ENCODE data around the gene ATP5F1C.
"Not testable (repeated sequence)": the region's sequence is repeated elsewhere in the genome, so short reads cannot be mapped to it uniquely, and the experiment has no call there.

Gene ATP5F1C

GRCh38 chr10:7768417-7768816 is 19.6 kb upstream of the ATP5F1C start:
- H3K27me3 ChIP-seq (ENCODE audit: low read depth, low read length) = no peaks in the 10 kb centered on the region
- H3K9me3 ChIP-seq (ENCODE audit: control insufficient read depth in 1 of 2, low read length in 2 of 2) = no peaks in the 10 kb centered on the region
- no peaks in the 10 kb centered on the region for H3K4me1 ChIP-seq (ENCODE audit: control insufficient read depth in 1 of 2, insufficient read depth in 2 of 2, low read length in 2 of 2)
- peaks cover 44 to 57% of the 10 kb centered on the region in 2 donors for H3K36me3 ChIP-seq (ENCODE audit: control insufficient read depth in 1 of 2, insufficient read depth in 2 of 2, low read length in 2 of 2)
- no peak overlapping the region for H3K27ac ChIP-seq (ENCODE audit: low read length)
- no peak overlapping the region for H3K4me3 ChIP-seq (ENCODE audit: low read depth in 1 of 2, low read length in 2 of 2)

DNA sequence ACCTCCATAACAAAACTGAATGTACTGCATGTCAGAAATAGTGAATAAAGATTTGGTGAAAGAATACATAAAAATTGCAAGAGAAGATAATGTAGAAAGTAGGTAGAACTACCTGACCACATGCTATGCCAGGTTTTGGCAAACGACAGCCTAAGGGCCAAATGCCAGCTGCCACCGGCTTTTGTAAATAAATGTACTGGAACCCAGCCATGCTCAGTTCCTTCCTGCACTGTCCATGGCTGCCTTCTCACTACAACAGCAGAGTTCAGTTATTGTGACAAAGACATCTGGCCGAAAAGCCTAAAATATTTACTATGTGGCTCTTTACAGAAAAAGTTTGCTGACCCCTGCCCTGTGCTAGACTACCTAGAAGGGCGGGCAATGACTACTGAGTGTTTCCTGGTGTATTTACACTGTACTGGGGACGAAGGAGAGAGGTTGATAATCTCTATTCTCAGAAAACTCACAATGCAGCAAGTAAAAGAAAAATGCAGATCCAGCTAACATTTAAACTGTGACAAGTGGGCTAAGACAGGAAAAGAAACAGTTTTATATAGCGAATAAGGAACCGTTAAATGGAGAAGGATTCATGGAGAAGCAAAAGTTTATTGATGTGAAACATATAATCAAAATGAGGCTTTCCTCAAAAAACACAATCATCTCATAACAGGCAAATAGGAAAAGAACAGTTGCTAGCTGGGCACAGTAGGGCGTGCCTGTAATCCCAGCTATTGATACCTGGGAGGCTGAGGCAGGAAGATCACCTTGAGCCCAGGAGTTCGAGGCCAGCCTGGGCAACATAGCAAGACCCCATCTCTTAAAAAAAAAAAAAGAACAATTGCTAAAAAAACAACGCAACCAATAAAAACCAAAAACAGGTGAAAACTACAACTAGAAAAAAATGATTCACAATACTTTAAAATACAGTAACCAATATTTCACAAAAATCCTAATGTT is 13.9 kb upstream of the ATP5F1C start:
- peaks cover 32 to 58% of the 10 kb centered on the region in 2 donors for H3K36me3 ChIP-seq (ENCODE audit: control insufficient read depth in 1 of 2, insufficient read depth in 2 of 2, low read length in 2 of 2)
- H3K27me3 ChIP-seq (ENCODE audit: low read depth, low read length) = no peaks in the 10 kb centered on the region
- H3K4me1 ChIP-seq (ENCODE audit: control insufficient read depth in 1 of 2, insufficient read depth in 2 of 2, low read length in 2 of 2) = no peaks in the 10 kb centered on the region
- no peaks in the 10 kb centered on the region for H3K9me3 ChIP-seq (ENCODE audit: control insufficient read depth in 1 of 2, low read length in 2 of 2)
- no peak overlapping the region for H3K27ac ChIP-seq (ENCODE audit: low read length)
- no peak overlapping the region for H3K4me3 ChIP-seq (ENCODE audit: low read depth in 1 of 2, low read length in 2 of 2)

DNA sequence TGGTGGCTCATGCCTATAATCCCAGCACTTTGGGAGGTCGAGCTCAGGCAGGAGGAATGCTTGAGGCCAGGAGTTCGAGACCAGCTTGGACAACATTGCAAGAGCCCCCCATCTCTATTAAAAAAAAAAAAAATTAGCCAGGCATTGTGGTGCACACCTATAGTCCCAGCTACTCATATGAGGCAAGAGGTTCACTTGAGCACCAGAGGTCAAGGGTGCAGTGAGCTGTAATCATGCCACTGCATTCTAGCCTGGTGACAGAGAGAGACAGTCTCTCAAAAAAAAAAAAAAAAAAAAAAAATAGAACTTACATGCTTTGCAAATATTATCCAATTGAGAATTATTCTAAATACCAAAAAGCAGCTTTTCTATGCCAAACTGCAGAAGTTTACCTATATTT is 11.2 kb upstream of the ATP5F1C start:
- Histone ChIP-seq H3K4me1 (ENCODE audit: control insufficient read depth in 1 of 2, insufficient read depth in 2 of 2, low read length in 2 of 2) (no peaks in the 10 kb centered on the region), H3K27ac (ENCODE audit: low read length) (no peak overlapping the region), H3K9me3 (ENCODE audit: control insufficient read depth in 1 of 2, low read length in 2 of 2) (no peaks in the 10 kb centered on the region), H3K27me3 (ENCODE audit: low read depth, low read length) (no peaks in the 10 kb centered on the region), H3K4me3 (ENCODE audit: low read depth in 1 of 2, low read length in 2 of 2) (no peak overlapping the region), H3K36me3 (ENCODE audit: control insufficient read depth in 1 of 2, insufficient read depth in 2 of 2, low read length in 2 of 2) (peaks cover 30 to 60% of the 10 kb centered on the region in 2 donors)

DNA sequence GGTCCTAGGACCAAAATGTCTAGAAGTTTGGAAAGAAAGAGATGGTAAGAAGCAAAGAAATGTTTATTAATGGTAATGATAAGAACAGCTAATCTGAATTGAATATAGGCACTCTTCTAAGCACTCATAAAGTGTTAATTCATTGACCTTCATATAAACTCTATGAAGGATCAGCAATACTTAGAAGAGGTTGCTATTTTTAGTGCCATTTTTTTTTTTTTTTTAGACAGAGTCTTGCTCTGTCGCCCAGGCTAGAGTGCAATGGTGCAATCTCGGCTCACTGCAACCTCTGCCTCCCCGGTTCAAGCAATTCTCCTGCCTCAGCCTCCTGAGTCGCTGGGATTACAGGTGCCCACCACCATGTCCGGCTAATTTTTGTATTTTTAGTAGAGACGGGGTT is 5.8 kb upstream of the ATP5F1C start:
- Histone ChIP-seq H3K36me3 (ENCODE audit: control insufficient read depth in 1 of 2, insufficient read depth in 2 of 2, low read length in 2 of 2) (peaks cover 15 to 34% of the 10 kb centered on the region in 2 donors), H3K4me1 (ENCODE audit: control insufficient read depth in 1 of 2, insufficient read depth in 2 of 2, low read length in 2 of 2) (peaks cover 0 to 13% of the 10 kb centered on the region in 2 donors)
- not testable (repeated sequence) for H3K9me3 ChIP-seq (ENCODE audit: control insufficient read depth in 1 of 2, low read length in 2 of 2); H3K4me3 ChIP-seq (ENCODE audit: low read depth in 1 of 2, low read length in 2 of 2); H3K27ac ChIP-seq (ENCODE audit: low read length); H3K27me3 ChIP-seq (ENCODE audit: low read depth, low read length)

GRCh38 chr10:7786430-7786829 is 1.5 kb upstream of the ATP5F1C start:
- peaks cover 7 to 34% of the 10 kb centered on the region in 2 donors for H3K4me1 ChIP-seq (ENCODE audit: control insufficient read depth in 1 of 2, insufficient read depth in 2 of 2, low read length in 2 of 2)
- no peaks in the 10 kb centered on the region for H3K27me3 ChIP-seq (ENCODE audit: low read depth, low read length)
- H3K36me3 ChIP-seq (ENCODE audit: control insufficient read depth in 1 of 2, insufficient read depth in 2 of 2, low read length in 2 of 2) = no peaks in the 10 kb centered on the region
- H3K9me3 ChIP-seq (ENCODE audit: control insufficient read depth in 1 of 2, low read length in 2 of 2) = no peaks in the 10 kb centered on the region
- peak overlapping the region; percentile 87 to 97 for H3K4me3 ChIP-seq (ENCODE audit: low read depth in 1 of 2, low read length in 2 of 2)
- H3K27ac ChIP-seq (ENCODE audit: low read length) = no peak overlapping the region

GRCh38 chr10:7787150-7787856 is 674 bp upstream of the ATP5F1C start:
- no peaks in the 10 kb centered on the region for H3K27me3 ChIP-seq (ENCODE audit: low read depth, low read length)
- peaks cover 7 to 39% of the 10 kb centered on the region in 2 donors for H3K4me1 ChIP-seq (ENCODE audit: control insufficient read depth in 1 of 2, insufficient read depth in 2 of 2, low read length in 2 of 2)

DNA sequence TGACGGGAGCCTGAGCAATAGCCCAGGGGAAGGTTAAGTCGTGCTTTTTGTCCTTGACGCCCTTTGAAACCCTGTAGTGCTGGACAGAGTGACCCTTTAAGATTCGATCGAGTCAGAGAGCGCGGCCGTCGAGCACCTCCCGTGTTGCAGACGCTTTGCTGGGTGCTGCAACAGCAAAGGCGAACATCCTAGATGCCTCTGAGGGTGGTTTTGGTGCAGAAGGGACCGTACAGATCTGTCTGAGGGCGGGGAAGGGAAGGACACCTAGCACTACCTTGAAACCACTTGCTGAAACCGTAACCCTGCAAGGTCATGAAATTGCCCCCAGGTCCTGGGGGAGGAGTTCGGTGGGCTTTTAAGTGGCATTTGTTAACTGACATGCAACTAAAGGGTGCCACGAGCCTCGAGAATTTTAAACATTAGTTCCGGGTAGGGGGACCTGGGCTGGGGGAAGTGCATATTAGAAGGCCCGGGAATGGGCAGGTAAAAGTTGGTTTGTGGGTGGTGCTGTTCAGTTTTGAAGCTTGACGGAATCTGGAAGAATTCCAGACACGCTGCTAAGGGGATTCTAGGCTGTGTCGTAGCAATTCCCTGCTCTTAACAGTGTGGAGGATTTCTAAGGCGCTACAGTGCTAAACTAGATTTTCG is 786 bp downstream of the ATP5F1C start:
- no peaks in the 10 kb centered on the region for H3K9me3 ChIP-seq (ENCODE audit: control insufficient read depth in 1 of 2, low read length in 2 of 2)
- H3K27ac ChIP-seq (ENCODE audit: low read length) = peak overlapping the region; percentile 86
- H3K36me3 ChIP-seq (ENCODE audit: control insufficient read depth in 1 of 2, insufficient read depth in 2 of 2, low read length in 2 of 2) = no peaks in the 10 kb centered on the region
- no peaks in the 10 kb centered on the region for H3K27me3 ChIP-seq (ENCODE audit: low read depth, low read length)
- peak overlapping the region; percentile 87 to 97 for H3K4me3 ChIP-seq (ENCODE audit: low read depth in 1 of 2, low read length in 2 of 2)
- H3K4me1 ChIP-seq (ENCODE audit: control insufficient read depth in 1 of 2, insufficient read depth in 2 of 2, low read length in 2 of 2) = peaks cover 7 to 50% of the 10 kb centered on the region in 2 donors

More at GRCh38 chr10:7787150-7787856, 674 bp upstream of the ATP5F1C start:
- peak overlapping the region; percentile 67 for H3K27ac ChIP-seq (ENCODE audit: low read length)
- H3K9me3 ChIP-seq (ENCODE audit: control insufficient read depth in 1 of 2, low read length in 2 of 2) = no peaks in the 10 kb centered on the region
- H3K36me3 ChIP-seq (ENCODE audit: control insufficient read depth in 1 of 2, insufficient read depth in 2 of 2, low read length in 2 of 2) = no peaks in the 10 kb centered on the region
- peak overlapping the region; percentile 87 to 97 for H3K4me3 ChIP-seq (ENCODE audit: low read depth in 1 of 2, low read length in 2 of 2)

DNA sequence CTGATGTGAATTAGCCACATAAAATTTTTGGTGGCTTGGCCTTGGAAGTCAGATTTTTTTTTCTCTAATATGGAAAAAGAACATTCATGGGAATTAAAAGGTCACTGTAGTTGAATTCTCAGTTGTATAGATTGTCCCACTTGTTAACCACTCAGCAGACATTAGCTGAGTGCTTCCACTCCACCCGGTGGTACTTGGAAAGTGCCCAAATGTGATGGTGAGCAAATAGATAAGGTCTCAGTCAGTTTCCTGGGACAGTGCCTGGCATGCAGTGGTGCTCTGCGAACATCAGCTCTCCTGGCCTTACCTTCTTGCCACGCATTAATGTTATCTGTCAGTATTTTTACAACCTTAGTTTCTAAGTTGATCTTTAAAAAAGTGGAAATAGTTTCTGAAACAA is 1.4 kb downstream of the ATP5F1C start:
- peak overlapping the region; percentile 87 to 97 for H3K4me3 ChIP-seq (ENCODE audit: low read depth in 1 of 2, low read length in 2 of 2)
- no peaks in the 10 kb centered on the region for H3K9me3 ChIP-seq (ENCODE audit: control insufficient read depth in 1 of 2, low read length in 2 of 2)
- H3K4me1 ChIP-seq (ENCODE audit: control insufficient read depth in 1 of 2, insufficient read depth in 2 of 2, low read length in 2 of 2) = peaks cover 7 to 52% of the 10 kb centered on the region in 2 donors
- H3K36me3 ChIP-seq (ENCODE audit: control insufficient read depth in 1 of 2, insufficient read depth in 2 of 2, low read length in 2 of 2) = no peaks in the 10 kb centered on the region
- no peaks in the 10 kb centered on the region for H3K27me3 ChIP-seq (ENCODE audit: low read depth, low read length)
- peak overlapping the region; percentile 86 for H3K27ac ChIP-seq (ENCODE audit: low read length)

GRCh38 chr10:7792541-7792940 is 4.6 kb downstream of the ATP5F1C start:
- no peak overlapping the region for H3K4me3 ChIP-seq (ENCODE audit: low read depth in 1 of 2, low read length in 2 of 2)
- no peak overlapping the region for H3K27ac ChIP-seq (ENCODE audit: low read length)
- peaks cover 8 to 9% of the 10 kb centered on the region in 2 donors for H3K36me3 ChIP-seq (ENCODE audit: control insufficient read depth in 1 of 2, insufficient read depth in 2 of 2, low read length in 2 of 2)
- H3K27me3 ChIP-seq (ENCODE audit: low read depth, low read length) = no peaks in the 10 kb centered on the region
- H3K4me1 ChIP-seq (ENCODE audit: control insufficient read depth in 1 of 2, insufficient read depth in 2 of 2, low read length in 2 of 2) = peaks cover 7 to 56% of the 10 kb centered on the region in 2 donors
- no peaks in the 10 kb centered on the region for H3K9me3 ChIP-seq (ENCODE audit: control insufficient read depth in 1 of 2, low read length in 2 of 2)

- Histone ChIP-seq H3K27ac (ENCODE audit: low read length) (no peak overlapping the region), H3K27me3 (ENCODE audit: low read depth, low read length) (no peaks in the 10 kb centered on the region), H3K4me1 (ENCODE audit: control insufficient read depth in 1 of 2, insufficient read depth in 2 of 2, low read length in 2 of 2) (peaks cover under 1 to 50% of the 10 kb centered on the region in 2 donors), H3K9me3 (ENCODE audit: control insufficient read depth in 1 of 2, low read length in 2 of 2) (no peaks in the 10 kb centered on the region), H3K4me3 (ENCODE audit: low read depth in 1 of 2, low read length in 2 of 2) (no peak overlapping the region), H3K36me3 (ENCODE audit: control insufficient read depth in 1 of 2, insufficient read depth in 2 of 2, low read length in 2 of 2) (peaks cover 18 to 28% of the 10 kb centered on the region in 2 donors)
Observed at GRCh38 chr10:7794251-7795026, 6.5 kb downstream of the ATP5F1C start.

Data from muscle layer of duodenum (tissue), 2 donors.